H1 (cell line): Measurements from ENCODE around the gene ELMO1. TPM values are rescaled to one million over a fixed set of nuclear protein-coding genes. Genes with fewer than 3 reads are reported as not detected.
A peak's percentile ranks its signal among the peaks of the same experiment; 100 is the strongest.

Experiments used
- CTCF ChIA-PET: fragments of 300-600 bp; sonication (Branson Sonifier 250); formaldehyde crosslinking; loops from one replicate; lab custom pipeline; 2021; ENCODE audit not compliant: partially characterized antibody; lab: Charles Lee
- POLR2A ChIA-PET: fragments of 300-600 bp; sonication (Branson Sonifier 250); formaldehyde crosslinking; loops from one replicate; lab custom pipeline; 2021; ENCODE audit warnings: inconsistent platforms; ENCODE audit not compliant: partially characterized antibody; lab: Charles Lee
- DNase-seq, 2 experiments: peaks; one replicate each; pipeline versions ENCODE4 v3.0.0 to v3.0.0-alpha.2; 2010 to 2022; ENCODE audit warnings: low spot score in 2 of 2, low read depth in 1 of 2, mixed read lengths in 1 of 2
- FAIRE-seq: peaks from 2 replicates; lab custom pipeline; 2011; peaks lifted over from hg19 to GRCh38; lab: Jason Lieb, UNC
- H2AFZ ChIP-seq: 2 replicates; pipeline ENCODE4 v1.8.1; 2012; ENCODE audit warnings: low read length, inconsistent platforms
- H2AK5ac ChIP-seq: 2 replicates; pipeline ENCODE4 v1.6.1; 2013; ENCODE audit warnings: low read depth, low read length
- H2BK120ac ChIP-seq: replicated peaks from 2 replicates; pipeline ENCODE3; 2013; ENCODE audit warnings: low read depth, low read length, inconsistent platforms
- H2BK12ac ChIP-seq: 2 replicates; pipeline ENCODE4 v1.6.1; 2013; ENCODE audit warnings: low read depth, low read length
- H2BK15ac ChIP-seq: 2 replicates; pipeline ENCODE4 v1.6.1; 2013; ENCODE audit warnings: low read length
- H2BK20ac ChIP-seq: 2 replicates; pipeline ENCODE4 v1.6.1; 2013; ENCODE audit warnings: low read length
- H2BK5ac ChIP-seq: 2 replicates; pipeline ENCODE4 v1.6.1; 2013; ENCODE audit warnings: low read depth, low read length
- H3K14ac ChIP-seq: 2 replicates; pipeline ENCODE4 v1.6.1; 2013; ENCODE audit warnings: inconsistent platforms; ENCODE audit not compliant: insufficient read length
- H3K18ac ChIP-seq: 2 replicates; pipeline ENCODE4 v1.6.1; 2013; ENCODE audit warnings: low read length; ENCODE audit errors: extremely low read depth
- H3K23ac ChIP-seq: 2 replicates; pipeline ENCODE4 v1.6.1; 2013; ENCODE audit warnings: inconsistent platforms; ENCODE audit not compliant: insufficient read length
- H3K23me2 ChIP-seq: 2 replicates; pipeline ENCODE4 v1.6.1; 2013; ENCODE audit warnings: low read depth, low read length
- H3K27ac ChIP-seq: 2 replicates; pipeline ENCODE4 v1.6.1; 2011; ENCODE audit warnings: low read depth, low read length, inconsistent platforms
- H3K27me3 ChIP-seq, 4 experiments: replicated peaks in 1 of 4; 1 replicate in 1 of 4; 2 replicates in 3 of 4; pipeline versions ENCODE4 v1.6.1 to v1.8.1; 2011 to 2013; ENCODE audit warnings: low read length in 3 of 4, mild to moderate bottlenecking in 3 of 4, inconsistent platforms in 2 of 4, mixed read lengths in 2 of 4, moderate library complexity in 1 of 4; ENCODE audit not compliant: control insufficient read depth in 3 of 4, insufficient read depth in 3 of 4; ENCODE audit errors: extremely low read depth in 1 of 4
- H3K36me3 ChIP-seq, 4 experiments: 2 replicates each; pipeline versions ENCODE4 v1.6.1 to v1.8.1; 2011 to 2013; ENCODE audit warnings: mild to moderate bottlenecking in 4 of 4, low read length in 3 of 4, moderate library complexity in 2 of 4, control low read depth in 1 of 4, inconsistent platforms in 1 of 4; ENCODE audit not compliant: insufficient read depth in 4 of 4, control insufficient read depth in 2 of 4
- H3K4ac ChIP-seq: replicated peaks from 2 replicates; pipeline ENCODE3; 2013; ENCODE audit warnings: low read length, low read depth, mixed read lengths, inconsistent platforms; ENCODE audit not compliant: insufficient read length
- H3K4me1 ChIP-seq, 4 experiments: replicated peaks in 1 of 4; 1 replicate in 1 of 4; 2 replicates in 3 of 4; pipeline versions ENCODE4 v1.6.1 to v1.8.1; 2011 to 2013; ENCODE audit warnings: low read length in 3 of 4, inconsistent platforms in 2 of 4, mixed read lengths in 1 of 4; ENCODE audit not compliant: insufficient read depth in 4 of 4, control insufficient read depth in 3 of 4
- H3K4me2 ChIP-seq, 2 experiments: 2 replicates each; pipeline versions ENCODE4 v1.6.1 to v1.8.1; 2011 to 2013; ENCODE audit warnings: low read depth in 2 of 2, low read length in 2 of 2, control low read depth in 1 of 2, inconsistent platforms in 1 of 2, mild to moderate bottlenecking in 1 of 2; ENCODE audit not compliant: insufficient read depth in 1 of 2
- H3K4me3 ChIP-seq, 4 experiments: fragments of 200-600, 300-600 bp in 1 of 4; sonication (generic), shearing (Covaris generic), sonication (Bioruptor Twin) in 1 of 4; 2 replicates each; pipeline versions ENCODE4 v1.5.1 to v1.8.1; 2011 to 2016; ENCODE audit warnings: low read length in 4 of 4, low read depth in 3 of 4, control low read depth in 2 of 4, inconsistent platforms in 2 of 4, mild to moderate bottlenecking in 2 of 4, mixed read lengths in 1 of 4, moderate library complexity in 1 of 4; ENCODE audit not compliant: insufficient read depth in 2 of 4; ENCODE audit errors: extremely low read depth in 1 of 4
- H3K56ac ChIP-seq: replicated peaks from 2 replicates; pipeline ENCODE3; 2013; ENCODE audit warnings: low read depth, mild to moderate bottlenecking, mixed read lengths, low read length, inconsistent platforms; ENCODE audit not compliant: insufficient read length
- H3K79me1 ChIP-seq: 2 replicates; pipeline ENCODE4 v1.6.1; 2013; ENCODE audit warnings: low read depth, low read length, control low read depth
- H3K79me2 ChIP-seq, 2 experiments: 2 replicates each; pipeline versions ENCODE4 v1.6.1 to v1.8.1; 2012 to 2013; ENCODE audit warnings: low read length in 2 of 2, mild to moderate bottlenecking in 2 of 2, inconsistent platforms in 1 of 2; ENCODE audit not compliant: insufficient read depth in 2 of 2, control insufficient read depth in 1 of 2
- H3K9ac ChIP-seq, 4 experiments: replicated peaks in 1 of 4; 1 replicate in 1 of 4; 2 replicates in 3 of 4; pipeline versions ENCODE4 v1.6.1 to v1.8.1; 2011 to 2013; ENCODE audit warnings: low read depth in 3 of 4, low read length in 3 of 4, control low read depth in 2 of 4, mild to moderate bottlenecking in 2 of 4, moderate library complexity in 2 of 4, inconsistent platforms in 1 of 4; ENCODE audit errors: extremely low read depth in 1 of 4
- H3K9me3 ChIP-seq, 2 experiments: 2 replicates each; pipeline versions ENCODE4 v1.6.1 to v1.8.1; 2012 to 2013; ENCODE audit warnings: mild to moderate bottlenecking in 2 of 2, moderate library complexity in 2 of 2, control low read depth in 1 of 2, inconsistent platforms in 1 of 2, low read depth in 1 of 2, low read length in 1 of 2, mixed read lengths in 1 of 2; ENCODE audit not compliant: insufficient read depth in 2 of 2
- H4K20me1 ChIP-seq, 2 experiments: replicated peaks in 1 of 2; 2 replicates each; pipeline versions ENCODE3 to v1.8.1; 2011 to 2013; ENCODE audit warnings: inconsistent platforms in 2 of 2, low read length in 2 of 2, mild to moderate bottlenecking in 1 of 2; ENCODE audit not compliant: insufficient read depth in 2 of 2, control insufficient read depth in 1 of 2
- H4K5ac ChIP-seq: 2 replicates; pipeline ENCODE4 v1.6.1; 2013; ENCODE audit warnings: low read length, low read depth, mixed read lengths, inconsistent platforms; ENCODE audit not compliant: insufficient read length
- H4K8ac ChIP-seq: 2 replicates; pipeline ENCODE4 v1.8.0; 2013; ENCODE audit warnings: mild to moderate bottlenecking, moderate library complexity, low read length, inconsistent platforms; ENCODE audit not compliant: insufficient read depth; ENCODE audit errors: extremely low read depth
- H4K91ac ChIP-seq: replicated peaks from 2 replicates; pipeline ENCODE3; 2013; ENCODE audit warnings: low read length, mixed read lengths, inconsistent platforms; ENCODE audit not compliant: insufficient read length
- ASH2L ChIP-seq: fragments of 200-600, 300-600 bp; sonication (generic); IDR thresholded peaks from one replicate; pipeline ENCODE4 v1.7.1; 2017; ENCODE audit warnings: low read length
- FOSL1 ChIP-seq: IDR thresholded peaks from 2 replicates; pipeline ENCODE4 v1.6.1; 2011; ENCODE audit warnings: mild to moderate bottlenecking, low read depth, low read length, moderate library complexity; ENCODE audit not compliant: insufficient read depth
- GTF2F1 ChIP-seq: IDR thresholded peaks from 2 replicates; pipeline ENCODE4 v1.6.1; 2012; ENCODE audit warnings: low read depth, low read length, improper control_type of control experiment, borderline replicate concordance
- HDAC2 ChIP-seq, 2 experiments: fragments of 300-600 bp in 1 of 2; sonication (generic) in 1 of 2; IDR thresholded peaks; 2 replicates each; pipeline ENCODE4 v1.6.1; 2011 to 2012; ENCODE audit warnings: low read depth in 2 of 2, low read length in 2 of 2, mild to moderate bottlenecking in 2 of 2, moderate library complexity in 2 of 2, borderline replicate concordance in 1 of 2, inconsistent platforms in 1 of 2
- HDAC6 ChIP-seq: IDR thresholded peaks from one replicate; pipeline ENCODE4 v1.7.1; 2012; ENCODE audit warnings: low read depth, mild to moderate bottlenecking, inconsistent platforms, low read length, moderate library complexity
- MAFK ChIP-seq: IDR thresholded peaks from 2 replicates; pipeline ENCODE4 v1.6.1; 2012; ENCODE audit warnings: low read depth, mild to moderate bottlenecking, improper control_type of control experiment, low read length
- RAD21 ChIP-seq, 2 experiments: IDR thresholded peaks in 1 of 2; conservative IDR thresholded peaks in 1 of 2; 2 replicates each; pipeline ENCODE4 v1.6.1; 2011; ENCODE audit warnings: low read depth in 2 of 2, low read length in 2 of 2, improper control_type of control experiment in 1 of 2, inconsistent platforms in 1 of 2, mild to moderate bottlenecking in 1 of 2, moderate library complexity in 1 of 2
- RXRA ChIP-seq: IDR thresholded peaks from 2 replicates; pipeline ENCODE4 v1.6.1; 2011; ENCODE audit warnings: low read depth, mild to moderate bottlenecking, low read length, moderate library complexity; ENCODE audit not compliant: insufficient read depth
- SAP30 ChIP-seq: fragments of 300-600 bp; sonication (generic); IDR thresholded peaks from 2 replicates; pipeline ENCODE4 v1.7.1; 2012; ENCODE audit warnings: low read length, moderate library complexity, mild to moderate bottlenecking, inconsistent platforms; ENCODE audit not compliant: insufficient read depth, insufficient replicate concordance
- TAF1 ChIP-seq: IDR thresholded peaks from 2 replicates; pipeline ENCODE4 v1.6.1; 2011; ENCODE audit warnings: mild to moderate bottlenecking, low read depth, low read length
- WGBS, 2 experiments: shearing (Covaris generic) in 1 of 2; methylation state at CpG; one replicate each; pipeline versions ENCODE4 v1.1.6 to v1.1.7; 2013 to 2015; ENCODE audit warnings: low lambda C conversion rate in 2 of 2, mixed read lengths in 2 of 2, inconsistent platforms in 1 of 2, low coverage in 1 of 2, missing lambda C conversion rate in 1 of 2; ENCODE audit not compliant: insufficient replicate concordance in 2 of 2, insufficient coverage in 1 of 2, insufficient read length in 1 of 2; ENCODE audit errors: extremely low coverage in 1 of 2, missing lambda C conversion rate in 1 of 2; 5-methylcytosine and 5-hydroxymethylcytosine counted together
- polyA plus RNA-seq, 7 experiments: library from polyadenylated mRNA; depleted of rRNA in 3 of 7; stranded (reverse) in 5 of 7; unstranded in 2 of 7; fragments of >200 nt in 5 of 7; fragments of 200-250 nt in 2 of 7; gene quantifications; 1 replicate in 5 of 7; 2 replicates in 1 of 7; 4 replicates in 1 of 7; pipeline versions ENCODE4 v1.2.1 to v1.2.3, GENCODE V29; 2011 to 2013; ENCODE audit warnings: missing spikeins in 2 of 7, mixed read lengths in 2 of 7
- total RNA-seq: library from RNA; stranded (reverse); fragmentation: NEBNext Ultra II Directional; extraction: Animal tissue kit (Norgen Biotek cat#: 25700); gene quantifications from 2 replicates; pipeline ENCODE4 v1.2.1, GENCODE V29; 2021

Gene ELMO1
- total and polyA plus RNA-seq, 2 of the 8 experiments (the other 6 are each of a cell fraction or from before 2014, with no cell fraction given) = 18.4 to 21.0 TPM

DNA sequence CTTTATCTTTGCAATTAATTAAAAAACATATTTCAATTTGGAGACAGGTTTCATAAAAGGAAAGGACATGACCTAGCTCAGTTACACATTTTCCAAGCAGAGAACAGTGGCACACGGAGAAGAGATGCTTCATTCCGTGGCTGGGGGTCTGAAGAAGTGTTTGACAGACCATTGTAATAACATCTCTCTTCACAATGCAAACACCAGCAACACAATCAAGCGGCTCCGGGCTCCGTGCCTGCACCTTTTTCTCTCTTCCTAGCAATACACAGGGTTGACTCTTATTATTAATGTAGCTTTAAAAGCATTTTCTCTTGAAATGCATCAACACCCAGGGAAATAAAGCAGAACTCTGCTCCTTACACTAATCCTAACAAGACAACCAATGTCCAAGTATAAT is 463.3 kb downstream of the ELMO1 start:
- H3K9ac ChIP-seq = no peak overlapping the region
- TF ChIP-seq GTF2F1 (no peak), TAF1 (no peak), RXRA (no peak), FOSL1 (no peak), HDAC2 (IDR thresholded peaks at IDR 0.05; ENCODE audit: borderline replicate concordance in 1 of 2, low read depth in 2 of 2, low read length in 2 of 2) (no peak), ASH2L (no peak), SAP30 (no peak), HDAC6 (no peak), RAD21 (IDR thresholded peaks at IDR 0.05 in 1 of 2, conservative IDR thresholded peaks at IDR 0.05 in 1 of 2; ENCODE audit: low read depth in 2 of 2, low read length in 2 of 2) (no peak), MAFK (no peak)
- H3K4me1 ChIP-seq = peaks cover 0 to 14% (median 0%) of the 10 kb centered on the region in 4 experiments; a peak in 3 of 7 replicates
- 0 out of 2 replicates have a peak overlapping the region, but pooled peaks have one; percentile 3 for H2BK5ac ChIP-seq
- no peak overlapping the region for H2BK120ac ChIP-seq
- no peak for DNase-seq
- H3K4me2 ChIP-seq = no peak overlapping the region
- H2BK20ac ChIP-seq = no peak overlapping the region
- no peak overlapping the region for H3K4me3 ChIP-seq
- H2AK5ac ChIP-seq = no peak overlapping the region
- no peak overlapping the region; the same call in 1 of the 2 replicates for H2BK12ac ChIP-seq
- H3K23ac ChIP-seq = no peak overlapping the region
- FAIRE-seq = no peak
- no peak overlapping the region for H3K18ac ChIP-seq
- CTCF ChIA-PET = interaction anchor here (1.0 to 11.2 kb wide), 19 partner anchors 11 to 932 kb away, joined by 3 to 162 read pairs (median 5); partner anchors contain the start of gene SFRP4
- H4K91ac ChIP-seq = no peak overlapping the region
- H3K4ac ChIP-seq = no peak overlapping the region
- H3K36me3 ChIP-seq = no peaks in the 10 kb centered on the region
- H2AFZ ChIP-seq = no peak overlapping the region
- H3K14ac ChIP-seq = no peak overlapping the region
- no peaks in the 10 kb centered on the region for H3K27me3 ChIP-seq
- H3K23me2 ChIP-seq = no peaks in the 10 kb centered on the region
- no peaks in the 10 kb centered on the region for H3K79me1 ChIP-seq
- H4K8ac ChIP-seq = no peak overlapping the region
- H3K27ac ChIP-seq = no peak overlapping the region
- H2BK15ac ChIP-seq = no peak overlapping the region
- no peaks in the 10 kb centered on the region for H3K79me2 ChIP-seq
- no peaks in the 10 kb centered on the region for H3K9me3 ChIP-seq
- POLR2A ChIA-PET = no interaction called here
- H4K5ac ChIP-seq = no peak overlapping the region
- no peak overlapping the region for H3K56ac ChIP-seq
- H4K20me1 ChIP-seq = no peaks in the 10 kb centered on the region
- 96% methylated on average over 5 of the region's 5 CpGs; no CpG with 5 or more reads in 1 of the 2 experiments for WGBS, 2 experiments
